NCI-H146 treated with DMSO at 0.1 percent for 48 hours (cell line): ENCODE results near the gene CMTM7.
A peak's percentile ranks its signal among the peaks of the same experiment; 100 is the strongest.
"Not testable (repeated sequence)": the region's sequence is repeated elsewhere in the genome, so short reads cannot be mapped to it uniquely, and the experiment has no call there.

Source experiments
- DNase-seq: peaks from one replicate; lab custom pipeline; 2025; ENCODE audit not compliant: unreplicated experiment; lab: John Stamatoyannopoulos, UW

CMTM7 gene

DNA sequence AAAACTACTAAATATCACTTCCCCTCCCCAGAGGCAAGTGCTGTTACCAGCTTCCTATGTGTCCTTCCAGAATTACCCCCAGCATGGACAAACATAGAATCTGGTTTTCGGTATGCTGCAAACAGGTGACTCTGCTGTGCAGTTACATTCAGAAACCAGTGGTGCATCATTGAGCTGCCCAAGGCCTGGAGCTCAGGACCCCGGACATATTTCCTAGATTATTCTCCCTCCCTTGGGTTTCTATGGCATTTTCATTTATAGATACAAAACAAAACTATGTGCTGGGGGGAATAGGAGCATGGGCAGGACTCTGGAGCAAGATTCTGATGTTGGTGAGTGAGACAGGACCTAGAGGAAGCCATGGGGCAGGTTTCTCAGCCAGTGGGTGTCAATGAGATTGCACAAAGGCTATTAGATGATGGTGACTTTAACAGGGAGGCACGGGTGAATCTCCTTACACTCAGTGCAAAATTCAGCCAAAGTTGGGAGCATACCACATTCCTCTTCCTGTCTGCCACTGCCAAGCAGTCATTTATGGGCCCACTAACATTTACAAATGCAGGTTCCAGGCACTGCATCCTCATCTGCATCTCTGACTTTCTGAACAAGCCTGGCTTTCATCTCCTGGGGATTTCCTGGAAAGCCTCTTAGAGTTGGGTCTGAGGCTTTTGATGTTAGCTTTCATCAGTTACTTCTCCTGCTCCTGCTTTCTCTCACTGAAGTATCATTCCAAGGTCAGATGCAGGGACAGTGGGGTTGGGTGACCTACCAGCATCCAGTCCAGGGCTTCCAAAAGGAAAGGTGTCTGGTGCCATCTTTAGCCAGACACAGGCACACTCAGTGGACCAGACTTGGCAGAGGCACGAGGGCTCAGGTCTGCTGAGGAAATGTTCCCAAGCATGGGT is 44.5 kb downstream of the CMTM7 start:
- DNase-seq: no peak

DNA sequence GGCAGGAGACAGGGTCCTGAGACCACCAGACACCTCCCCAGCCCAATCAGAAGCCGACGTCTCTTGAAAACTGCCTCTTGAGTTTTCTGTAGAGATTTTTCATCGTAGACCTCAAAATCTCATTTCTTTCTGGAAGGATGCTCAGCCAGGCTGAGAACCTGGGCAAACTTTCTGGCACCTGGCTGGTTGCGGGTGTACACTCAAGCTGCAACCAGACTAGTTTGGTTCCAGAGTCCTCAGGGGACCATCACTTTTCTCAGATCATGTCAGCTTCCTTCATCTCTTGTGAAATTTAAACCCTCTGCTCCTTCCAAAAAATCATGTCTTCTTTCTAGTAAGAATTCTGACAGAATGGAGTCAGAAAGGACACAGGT is 45.1 kb downstream of the CMTM7 start:
- DNase-seq: no peak

- no peak for DNase-seq
Observed at GRCh38 chr3:32437896-32438295, 46.2 kb downstream of the CMTM7 start.

DNA sequence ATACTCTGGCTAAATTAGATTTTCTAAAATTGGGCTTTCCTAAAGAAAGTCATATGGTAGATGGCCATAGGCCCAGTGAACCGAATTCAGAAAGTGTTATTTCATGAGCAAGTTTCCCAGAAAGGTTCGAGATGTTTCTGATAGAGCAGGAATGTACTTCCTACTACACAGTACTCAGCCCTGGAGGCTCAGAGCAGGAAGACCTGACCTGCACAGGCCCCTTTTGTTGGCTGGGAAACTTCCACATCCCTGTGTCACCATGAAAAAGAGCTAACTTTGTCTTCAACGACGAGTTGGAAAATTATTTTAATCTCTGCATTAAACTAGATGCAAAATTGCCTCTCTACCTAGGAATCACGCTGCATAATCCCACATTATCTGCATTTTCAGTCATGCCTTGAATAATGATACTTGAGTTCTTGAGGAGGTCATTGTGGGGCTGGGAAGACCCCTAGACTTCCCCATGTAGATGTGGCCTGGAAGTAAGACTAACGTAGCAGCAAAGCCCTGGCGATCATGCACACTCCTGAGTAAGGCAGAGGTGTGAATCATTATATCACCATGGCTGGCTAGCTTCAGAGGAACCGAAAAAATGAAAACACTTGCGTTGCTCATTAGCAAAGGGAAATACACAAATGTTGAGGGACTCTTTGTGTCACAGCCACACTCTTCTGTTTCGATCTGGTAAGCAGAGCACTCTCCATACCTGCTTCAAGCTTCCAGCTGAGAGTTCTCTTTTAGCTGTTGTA is 47.1 kb downstream of the CMTM7 start:
- DNase-seq: no peak

GRCh38 chr3:32439421-32439820 is 47.8 kb downstream of the CMTM7 start:
- not testable (repeated sequence) for DNase-seq

GRCh38 chr3:32440611-32441350 is 49.1 kb downstream of the CMTM7 start:
- no peak for DNase-seq

GRCh38 chr3:32442766-32443165 is 51.1 kb downstream of the CMTM7 start:
- no peak for DNase-seq

DNA sequence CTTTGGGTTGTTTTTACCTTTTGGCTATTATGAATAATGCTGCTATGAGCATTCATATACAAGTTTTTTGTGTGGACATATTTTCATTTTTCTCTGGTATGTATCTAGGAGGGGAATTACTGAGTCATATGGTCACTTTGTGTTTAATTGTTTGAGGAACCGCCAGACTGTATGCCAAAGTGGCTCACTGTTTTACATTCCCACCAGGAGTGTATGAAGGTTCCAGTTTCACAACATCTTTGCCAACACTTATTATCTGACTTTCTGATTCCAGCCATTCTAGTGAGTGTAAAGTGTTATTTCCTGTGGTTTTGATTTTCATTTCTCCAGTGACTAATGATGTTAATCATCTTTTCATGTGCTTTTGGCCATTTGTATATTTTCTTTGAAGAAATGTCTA is 51.8 kb downstream of the CMTM7 start:
- DNase-seq: no peak

DNA sequence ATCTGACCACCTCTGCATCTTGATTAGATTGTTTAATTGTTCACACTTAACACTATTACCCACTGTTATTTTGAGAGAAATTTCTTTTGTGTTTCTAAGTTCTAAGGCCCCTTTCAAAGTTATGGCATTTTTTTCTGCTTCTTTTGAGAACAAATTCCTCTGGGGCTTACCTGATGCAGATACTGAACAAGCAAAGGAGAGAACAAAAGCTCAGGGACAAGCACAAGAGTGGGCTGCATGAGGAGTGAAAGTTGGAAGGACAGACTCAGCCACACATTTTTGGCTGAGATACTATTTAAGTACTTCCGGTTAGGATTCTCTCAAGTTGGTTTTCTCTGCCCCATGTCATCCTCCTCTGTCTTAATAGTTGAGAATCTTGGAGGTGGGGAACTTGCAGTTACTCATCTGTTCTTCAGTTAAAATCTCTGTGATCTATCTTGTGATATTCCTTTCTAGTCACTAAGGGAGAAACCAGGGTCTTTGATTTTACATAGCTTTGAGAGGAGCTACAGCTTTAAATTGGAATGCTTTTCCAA is 56.3 kb downstream of the CMTM7 start:
- no peak for DNase-seq

DNA sequence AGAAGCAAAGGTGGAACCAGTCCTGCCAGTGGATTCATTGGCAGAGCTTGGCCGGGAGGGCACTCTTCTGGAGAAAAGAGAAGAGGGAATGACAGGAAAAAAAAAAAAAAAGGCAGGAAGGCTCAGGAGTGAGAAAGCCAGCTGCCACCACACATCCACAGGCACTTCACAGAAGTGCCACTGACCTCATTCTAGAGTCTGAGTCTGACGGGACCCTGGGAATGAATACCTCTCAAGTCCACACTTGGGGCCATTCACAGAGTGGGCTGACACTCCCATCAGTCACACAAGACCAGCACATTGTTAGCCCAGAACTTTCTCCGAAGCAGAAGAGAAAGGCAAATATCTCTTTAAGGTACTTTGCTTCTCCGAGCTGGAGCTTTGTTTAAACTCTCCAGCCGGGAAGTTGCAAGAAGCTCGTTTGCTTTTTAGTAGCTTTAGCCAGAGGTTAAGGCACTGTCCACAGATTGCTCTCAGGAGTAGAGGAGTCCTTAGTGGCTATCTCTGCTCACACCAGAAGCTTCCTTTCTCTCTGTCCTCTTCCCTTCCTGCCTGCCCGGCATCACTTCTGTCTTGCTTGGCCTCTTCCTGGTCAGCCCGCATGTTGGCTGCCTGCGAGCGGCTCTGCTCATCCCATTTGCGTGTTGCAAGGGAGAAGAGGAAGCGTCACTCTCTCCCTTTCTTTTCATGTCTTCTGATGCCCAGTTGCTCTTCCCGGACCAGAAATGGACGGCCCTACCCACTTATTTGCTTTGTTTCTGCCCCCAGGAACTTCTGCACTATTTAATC is 57.2 kb downstream of the CMTM7 start:
- DNase-seq: no peak

DNA sequence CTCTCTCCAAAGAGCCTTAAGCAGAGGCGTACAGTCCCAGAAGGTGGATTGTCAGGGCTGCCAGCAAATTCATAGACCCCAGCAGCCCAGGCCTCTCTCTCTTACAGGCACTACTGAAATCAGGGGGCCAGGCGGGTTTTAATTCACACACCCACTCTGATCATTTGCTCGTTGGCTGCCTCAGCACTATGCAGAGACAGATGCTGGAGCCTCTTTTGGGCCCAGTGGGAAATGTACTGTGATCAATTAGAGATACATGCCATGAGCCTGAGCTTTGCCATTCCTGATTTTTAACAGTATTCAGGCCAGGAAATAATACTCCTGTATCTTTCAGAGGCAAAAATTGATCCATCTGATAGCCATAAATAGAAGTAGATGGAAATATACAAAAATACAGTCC is 58.0 kb downstream of the CMTM7 start:
- no peak for DNase-seq

DNA sequence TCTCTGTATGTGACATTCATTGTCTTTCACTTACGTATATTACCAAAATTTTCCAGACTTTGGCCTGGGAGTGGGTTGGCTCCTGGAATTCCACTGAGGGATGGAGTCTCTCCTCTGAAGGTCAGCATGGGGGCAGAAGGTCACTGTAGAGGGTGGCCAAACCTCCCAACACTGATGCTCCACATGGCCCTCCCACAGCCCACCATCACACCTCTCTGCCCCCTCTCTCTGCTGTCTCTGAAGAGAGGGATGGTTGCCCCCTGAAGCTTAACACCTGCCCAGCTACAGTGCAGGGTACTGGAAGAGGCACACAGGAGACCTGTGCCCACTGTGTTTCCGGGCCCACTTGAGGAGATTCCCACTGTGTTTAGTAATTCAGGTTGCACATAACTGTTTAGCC is 58.8 kb downstream of the CMTM7 start:
- no peak for DNase-seq

- peak; percentile 31 for DNase-seq
Observed at GRCh38 chr3:32450992-32451659, 59.5 kb downstream of the CMTM7 start.

GRCh38 chr3:32452009-32452408 is 60.4 kb downstream of the CMTM7 start:
- no peak for DNase-seq

- DNase-seq: no peak
Observed at GRCh38 chr3:32453346-32453745, 61.7 kb downstream of the CMTM7 start.

DNA sequence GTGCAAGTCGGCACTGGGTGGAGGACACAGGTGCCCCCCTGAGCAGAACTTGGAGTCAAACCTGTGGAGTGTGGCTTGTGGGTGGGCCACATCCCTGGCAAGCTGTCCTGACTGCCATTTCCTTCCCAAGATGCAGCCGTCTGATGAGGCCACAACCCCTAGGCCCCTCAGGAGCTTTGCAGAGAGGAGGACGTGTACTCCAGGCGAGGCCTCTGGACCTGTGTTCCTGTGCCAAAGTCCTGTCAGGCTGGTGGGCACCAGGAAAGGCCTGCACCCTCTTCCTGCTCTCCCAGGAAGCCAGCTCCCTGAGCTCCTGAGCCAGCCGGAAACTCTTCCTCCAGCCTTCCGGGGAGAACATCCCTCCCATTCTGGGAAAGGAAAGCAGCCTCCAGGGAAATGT is 62.5 kb downstream of the CMTM7 start:
- DNase-seq: no peak

DNA sequence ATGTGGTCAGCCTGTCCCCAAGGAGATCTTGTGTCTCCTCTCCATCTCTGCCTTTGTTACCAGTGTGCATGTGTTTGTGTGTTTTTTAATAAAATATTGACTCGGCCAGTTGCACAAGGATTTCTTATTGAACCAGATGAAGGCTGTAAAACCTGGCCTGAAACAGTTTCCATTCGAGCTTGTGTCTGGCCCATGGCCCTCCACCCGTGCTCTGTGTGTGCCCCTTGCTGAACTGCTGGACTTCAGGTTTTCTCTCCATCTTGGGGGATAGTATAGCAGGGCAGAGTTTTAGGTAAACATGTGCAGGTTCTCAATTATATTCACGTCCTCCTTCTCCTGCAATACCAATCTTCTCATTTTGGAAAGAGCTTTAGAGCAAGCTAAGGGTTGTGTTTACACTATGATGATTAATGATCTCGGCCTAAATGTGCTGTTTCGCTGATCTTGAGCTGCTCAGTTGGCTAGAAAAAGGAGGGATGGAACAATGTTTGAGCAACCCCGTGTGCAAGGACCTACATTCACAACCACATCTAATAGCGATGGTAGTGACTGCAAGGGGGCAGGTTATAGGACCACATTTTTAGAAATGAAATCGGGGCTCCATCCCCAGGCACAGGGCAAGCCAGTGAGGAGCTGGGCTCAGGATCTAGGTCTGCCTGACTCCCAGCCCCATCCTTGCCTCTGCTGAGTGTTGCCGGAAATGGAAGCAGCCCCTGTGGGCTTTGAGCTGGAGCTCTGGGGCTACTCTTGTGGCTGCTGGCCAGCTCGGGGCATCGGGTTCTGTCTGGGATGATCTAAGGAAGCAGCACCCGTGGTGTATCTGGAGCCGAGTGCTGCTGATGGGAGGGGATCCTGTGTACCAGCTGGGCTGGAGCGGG is 63.3 kb downstream of the CMTM7 start:
- no peak for DNase-seq

GRCh38 chr3:32455609-32456428 is 64.2 kb downstream of the CMTM7 start:
- no peak for DNase-seq
